HG03575 (cell line): ENCODE measurements around the gene MTHFD1L.
"Not testable (repeated sequence)": the region's sequence is repeated elsewhere in the genome, so short reads cannot be mapped to it uniquely, and the experiment has no call there.

Experiments used
- ATAC-seq: cut with Tn5 transposase; IDR thresholded peaks from one replicate; pipeline ENCODE4 v1.9.1; 2021; ENCODE audit not compliant: unreplicated experiment, insufficient number of reproducible peaks, low FRiP score; ENCODE audit errors: extremely low read depth

Gene MTHFD1L

DNA sequence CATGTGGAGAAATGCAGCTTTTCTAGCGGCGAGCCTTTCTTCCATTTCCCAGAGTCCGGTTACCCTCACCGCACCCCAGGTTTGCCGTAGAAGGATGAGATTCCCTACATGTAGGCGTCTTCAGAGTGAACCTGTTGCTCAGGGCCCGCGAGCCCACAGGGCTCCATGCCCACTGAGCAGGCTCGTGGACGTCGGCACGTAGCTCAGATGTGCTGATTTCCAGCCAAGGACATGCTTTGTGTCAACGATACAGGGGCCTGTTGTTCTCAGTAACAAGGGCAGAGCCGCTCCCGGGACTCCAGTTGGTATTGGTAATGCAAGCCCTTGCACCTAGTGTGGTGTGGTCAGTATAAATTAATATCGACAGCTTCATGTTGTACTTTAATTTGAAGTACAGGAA lies 159.6 kb downstream of the MTHFD1L start:
- no peak for ATAC-seq

- ATAC-seq = no peak
Measured at GRCh38 chr6:151026041-151026663, 160.7 kb downstream of the MTHFD1L start.

DNA sequence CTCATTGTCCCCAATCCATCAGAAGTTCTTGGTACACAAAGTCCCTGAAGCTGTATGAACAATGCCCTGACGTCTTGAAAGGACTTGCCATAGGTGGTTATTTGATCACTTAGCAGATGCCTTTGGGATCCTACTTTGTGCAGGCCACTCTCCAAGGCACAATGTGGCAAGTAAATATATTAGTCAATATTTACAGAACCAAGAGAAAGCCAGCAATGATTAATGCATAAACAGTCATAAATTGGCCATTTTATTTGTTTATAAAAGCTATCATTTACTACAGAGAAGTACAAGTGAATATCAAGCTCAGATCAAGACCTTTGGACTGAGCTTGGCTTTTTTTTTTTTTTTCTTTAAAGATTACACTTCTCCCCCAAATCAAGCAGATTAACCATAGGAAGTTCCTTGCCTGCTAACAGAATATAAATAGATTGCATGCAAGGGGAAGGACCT lies 161.8 kb downstream of the MTHFD1L start:
- no peak for ATAC-seq

- ATAC-seq = no peak
Measured at GRCh38 chr6:151027936-151028838, 162.7 kb downstream of the MTHFD1L start.

DNA sequence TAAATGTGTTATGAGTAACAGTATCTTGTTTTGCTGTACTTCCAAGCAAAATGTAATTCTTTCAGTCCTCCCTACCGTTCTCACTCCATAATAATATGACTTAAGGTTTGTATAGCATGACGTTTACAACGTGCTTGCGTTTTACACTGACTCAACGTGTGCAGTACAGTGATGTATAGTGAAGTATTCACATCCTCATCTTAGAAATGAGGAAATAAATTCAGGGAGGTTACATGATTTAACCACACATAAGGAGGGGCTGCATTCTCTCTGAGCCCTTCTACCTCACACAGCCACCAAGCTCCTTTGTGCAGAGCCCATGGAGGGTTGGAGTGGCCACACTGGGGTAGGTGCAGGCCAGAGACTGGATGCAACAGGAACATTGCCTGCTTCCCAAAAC lies 164.5 kb downstream of the MTHFD1L start:
- no peak for ATAC-seq

- no peak for ATAC-seq
Measured at GRCh38 chr6:151032034-151032433, 166.5 kb downstream of the MTHFD1L start.

DNA sequence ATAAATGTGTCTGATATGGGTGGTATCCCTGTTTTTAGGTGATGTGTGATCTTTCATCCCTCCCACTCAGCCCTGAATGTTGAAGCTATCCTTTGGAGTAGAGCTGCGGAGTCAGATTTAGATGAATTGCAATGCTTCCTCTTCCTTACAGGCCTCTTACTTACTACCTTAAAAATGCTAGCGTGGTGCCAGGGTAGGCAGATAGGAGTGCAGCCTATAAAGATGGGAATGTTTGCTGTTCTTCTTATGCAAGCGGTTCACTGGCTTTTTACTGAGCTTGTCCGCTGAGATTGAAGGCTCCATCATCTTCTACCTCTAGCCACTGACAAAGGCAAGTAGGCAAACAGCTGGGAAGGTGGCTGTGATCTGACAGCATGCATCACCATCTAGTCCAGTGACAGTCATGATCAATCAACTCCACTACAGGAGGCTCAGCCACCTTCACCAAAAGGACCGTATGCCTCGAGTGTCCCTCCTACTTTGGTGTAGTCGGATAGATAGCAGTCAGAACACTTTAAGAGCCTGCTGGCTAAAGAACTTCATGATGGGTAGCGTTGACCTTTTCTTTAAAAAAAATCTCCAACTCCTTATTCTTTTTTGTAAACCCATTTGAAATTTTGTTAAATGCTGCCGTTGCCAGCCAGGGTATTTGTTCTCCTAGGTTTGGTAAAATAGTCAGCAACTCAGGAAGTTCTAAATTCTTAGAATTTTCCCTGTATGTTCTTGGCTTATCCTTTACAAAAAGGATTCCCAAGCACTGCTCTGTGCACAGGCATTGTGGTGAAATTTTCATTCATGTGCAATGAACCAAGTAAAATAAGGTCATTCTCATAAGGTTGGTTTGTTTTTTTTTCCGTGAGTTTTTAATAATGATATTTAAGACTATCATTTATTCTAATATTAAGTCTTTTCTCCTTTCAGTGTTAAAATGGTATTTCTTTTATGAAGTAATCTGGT lies 169.6 kb downstream of the MTHFD1L start:
- no peak for ATAC-seq

GRCh38 chr6:151036211-151036721 lies 170.8 kb downstream of the MTHFD1L start:
- not testable (repeated sequence) for ATAC-seq

- no peak for ATAC-seq
Measured at GRCh38 chr6:151036869-151037680, 171.6 kb downstream of the MTHFD1L start.

DNA sequence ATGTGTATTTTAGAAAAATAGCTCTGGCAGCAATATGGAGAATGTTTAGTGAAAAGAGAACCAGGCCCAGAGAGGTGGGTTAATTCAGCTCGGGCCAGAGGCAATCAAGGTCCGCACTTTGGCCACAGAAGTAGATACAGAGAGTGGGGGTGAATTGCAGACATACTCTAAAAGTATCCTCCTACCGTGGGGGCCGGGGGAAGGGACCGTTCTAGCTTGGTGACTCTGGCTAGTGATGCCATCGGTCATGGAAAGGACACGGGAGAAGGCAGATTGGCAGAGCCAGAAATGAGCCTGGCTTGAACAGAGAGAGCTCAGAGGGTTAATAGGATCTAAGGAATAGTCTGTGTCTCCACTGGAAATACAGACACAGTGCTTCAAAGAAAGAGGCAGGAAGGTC lies 173.1 kb downstream of the MTHFD1L start:
- no peak for ATAC-seq

DNA sequence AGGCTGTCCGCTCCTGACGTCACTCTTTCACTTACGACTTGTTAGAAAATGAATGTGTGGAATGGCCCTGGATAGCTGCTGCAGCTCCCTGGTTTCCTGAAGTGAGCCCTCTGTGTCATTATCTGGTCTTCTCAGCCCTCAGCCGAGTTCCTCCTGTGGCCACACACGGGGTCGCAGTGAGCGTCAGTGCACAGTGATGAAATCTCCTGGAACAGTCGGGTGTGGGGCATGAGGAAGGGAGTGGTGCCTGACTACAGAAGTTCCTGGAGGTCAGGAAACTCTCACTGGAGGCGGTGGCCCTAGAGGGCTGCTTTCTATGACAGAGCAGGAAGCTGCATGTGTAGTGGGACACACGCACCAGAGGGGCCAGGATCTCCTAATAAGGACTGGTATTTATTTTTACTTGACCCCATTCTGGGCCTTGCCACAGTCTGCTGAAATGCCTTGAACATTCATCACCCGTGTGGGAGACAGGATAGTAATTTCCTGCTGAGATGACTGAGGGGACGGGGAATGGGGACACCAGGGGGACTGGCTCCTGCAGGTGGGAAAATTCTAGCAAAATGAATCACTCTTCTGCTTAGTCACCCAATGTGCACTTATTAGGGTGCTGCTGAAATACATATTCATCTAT lies 175.5 kb downstream of the MTHFD1L start:
- not testable (repeated sequence) for ATAC-seq

GRCh38 chr6:151041686-151042085 lies 176.2 kb downstream of the MTHFD1L start:
- no peak for ATAC-seq

DNA sequence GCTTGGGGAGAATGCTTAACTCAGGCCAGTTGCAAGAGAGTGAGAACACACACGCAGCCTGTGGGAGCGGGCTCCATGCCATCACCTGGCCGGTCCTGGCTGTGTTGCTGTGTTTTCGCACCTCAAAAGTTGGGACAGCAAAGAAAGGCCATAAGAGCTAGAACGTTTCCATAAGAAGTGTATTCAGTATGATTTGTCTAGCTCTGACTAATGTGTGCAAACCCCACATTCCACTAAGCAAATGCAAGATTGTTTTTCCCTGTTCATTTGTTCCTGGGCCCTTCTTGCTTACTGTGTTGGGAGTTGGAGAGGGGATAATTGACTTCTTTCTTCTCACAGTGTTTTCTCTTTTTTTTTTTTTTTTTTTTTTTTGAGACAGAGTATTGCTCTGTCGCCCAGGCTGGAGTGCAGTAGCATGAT lies 177.4 kb downstream of the MTHFD1L start:
- ATAC-seq = not testable (repeated sequence)

DNA sequence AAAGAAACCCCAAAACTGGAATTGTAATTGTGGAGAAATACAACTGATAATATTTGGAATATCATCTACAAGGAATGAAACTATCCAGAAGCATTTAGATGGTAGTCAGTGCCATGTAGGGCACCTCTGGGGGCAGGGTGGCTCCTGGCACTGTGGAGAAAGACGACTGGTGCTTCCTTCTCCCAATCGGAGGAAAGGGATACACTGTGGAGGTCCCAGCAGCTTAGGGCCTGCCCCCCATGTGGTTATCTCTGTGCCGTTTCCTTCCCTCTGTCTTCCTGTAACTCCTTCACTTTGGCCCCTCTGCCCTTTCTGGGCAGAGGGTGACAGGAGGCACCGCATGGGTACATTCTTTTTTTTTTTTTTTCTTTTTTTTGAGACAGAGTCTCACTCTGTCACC lies 178.4 kb downstream of the MTHFD1L start:
- ATAC-seq = no peak

DNA sequence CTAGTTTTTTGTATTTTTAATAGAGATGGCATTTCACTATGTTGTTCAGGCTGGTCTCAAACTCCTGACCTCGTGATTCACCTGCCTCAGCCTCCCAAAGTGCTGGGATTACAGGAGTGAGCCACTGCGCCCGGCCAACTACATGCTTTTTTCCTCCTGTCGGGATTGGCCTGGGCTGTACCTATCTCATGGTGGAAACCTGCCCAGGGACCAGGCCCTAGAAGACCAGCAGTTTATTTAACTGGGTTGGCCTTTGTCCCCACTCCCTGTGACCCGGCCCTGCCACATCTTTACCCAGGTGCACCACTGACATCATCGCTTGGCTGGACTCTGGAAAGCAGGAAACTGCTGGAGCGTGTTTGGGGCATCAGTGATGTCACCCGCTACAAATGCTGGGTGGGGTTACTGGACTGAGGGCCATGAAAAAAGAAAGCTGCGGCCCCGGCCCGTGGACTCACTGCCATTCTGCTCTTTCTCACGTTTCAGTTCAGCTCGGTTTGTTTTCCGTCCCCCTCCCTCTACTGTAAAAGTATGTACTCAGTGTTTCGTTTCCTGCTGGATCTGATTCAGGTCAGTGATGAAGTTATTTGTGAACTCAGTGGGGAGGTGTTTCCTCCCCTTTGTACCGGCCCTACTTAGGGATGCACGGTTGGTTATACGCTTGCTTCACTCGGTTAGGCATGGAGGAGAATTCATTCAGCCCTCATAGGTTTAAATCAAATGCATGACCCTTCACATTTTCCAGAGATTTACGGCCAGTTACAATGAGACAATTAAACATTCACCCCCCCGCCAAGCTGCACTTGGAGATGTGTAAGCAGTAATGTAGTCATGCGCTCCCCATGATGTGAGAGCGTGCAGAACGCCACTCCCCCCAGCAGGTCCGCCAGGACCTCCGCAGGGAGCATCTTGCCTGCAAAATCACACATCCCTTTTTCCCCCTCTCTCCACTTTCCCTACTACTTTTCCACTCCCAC lies 179.3 kb downstream of the MTHFD1L start:
- ATAC-seq = no peak

GRCh38 chr6:151045511-151046222 lies 180.2 kb downstream of the MTHFD1L start:
- ATAC-seq = not testable (repeated sequence)
